ENCODE results near the gene RCN1.
"Not testable (repeated sequence)": the region's sequence is repeated elsewhere in the genome, so short reads cannot be mapped to it uniquely, and the experiment has no call there.

The RCN1 gene

GRCh38 chr11:32090545-32091370, at the start of gene RCN1:
TSS of gene RCN1 (plus strand) at chr11:32091074. CDS start at chr11:32091197, 123 bp downstream.
- DNase-seq (ENCODE audit: low read depth, low spot score), result no peak

- no peak for DNase-seq (ENCODE audit: low read depth, low spot score)
Measured at GRCh38 chr11:32043737-32044136, 47.1 kb upstream of the RCN1 start.

GRCh38 chr11:32044158-32044863, 46.6 kb upstream of the RCN1 start:
- DNase-seq (ENCODE audit: low read depth, low spot score), result no peak

- no peak for DNase-seq (ENCODE audit: low read depth, low spot score)
Measured at GRCh38 chr11:32045456-32045855, 45.4 kb upstream of the RCN1 start.

- DNase-seq (ENCODE audit: low read depth, low spot score), result no peak
Measured at GRCh38 chr11:32050264-32050663, 40.6 kb upstream of the RCN1 start.

- DNase-seq (ENCODE audit: low read depth, low spot score), result peak; percentile 8
Measured at GRCh38 chr11:32052215-32052614, 38.7 kb upstream of the RCN1 start.

- no peak for DNase-seq (ENCODE audit: low read depth, low spot score)
Measured at GRCh38 chr11:32053151-32053888, 37.6 kb upstream of the RCN1 start.

- no peak for DNase-seq (ENCODE audit: low read depth, low spot score)
Measured at GRCh38 chr11:32055861-32056260, 35.0 kb upstream of the RCN1 start.

- DNase-seq (ENCODE audit: low read depth, low spot score), result no peak
Measured at GRCh38 chr11:32056438-32056837, 34.4 kb upstream of the RCN1 start.

- no peak for DNase-seq (ENCODE audit: low read depth, low spot score)
Measured at GRCh38 chr11:32059686-32060462, 31.0 kb upstream of the RCN1 start.

GRCh38 chr11:32062540-32062939, 28.3 kb upstream of the RCN1 start:
- no peak for DNase-seq (ENCODE audit: low read depth, low spot score)

GRCh38 chr11:32063031-32063430, 27.8 kb upstream of the RCN1 start:
- DNase-seq (ENCODE audit: low read depth, low spot score), result not testable (repeated sequence)

GRCh38 chr11:32065865-32066629, 24.8 kb upstream of the RCN1 start:
- no peak for DNase-seq (ENCODE audit: low read depth, low spot score)

- DNase-seq (ENCODE audit: low read depth, low spot score), result no peak
Measured at GRCh38 chr11:32068134-32068870, 22.6 kb upstream of the RCN1 start.

GRCh38 chr11:32069361-32070058, 21.4 kb upstream of the RCN1 start:
- no peak for DNase-seq (ENCODE audit: low read depth, low spot score)

GRCh38 chr11:32070692-32071091, 20.2 kb upstream of the RCN1 start:
- no peak for DNase-seq (ENCODE audit: low read depth, low spot score)

GRCh38 chr11:32071811-32072210, 19.1 kb upstream of the RCN1 start:
- DNase-seq (ENCODE audit: low read depth, low spot score), result no peak

GRCh38 chr11:32072872-32073643, 17.8 kb upstream of the RCN1 start:
- DNase-seq (ENCODE audit: low read depth, low spot score), result no peak

- DNase-seq (ENCODE audit: low read depth, low spot score), result no peak
Measured at GRCh38 chr11:32073644-32074026, 17.2 kb upstream of the RCN1 start.

All from brain pericyte (primary cell).